Activated CD8-positive, alpha-beta memory T cell treated with anti-CD3 and anti-CD28 coated beads, Interleukin-2, amount 50 U/mL, for 24 hours (primary cell): Measurements from ENCODE around the gene TPRG1L.
"Not testable (repeated sequence)": the region's sequence is repeated elsewhere in the genome, so short reads cannot be mapped to it uniquely, and the experiment has no call there.

Experiments
- DNase-seq: peaks from one replicate; pipeline ENCODE4 v3.0.0-alpha.2; 2020; ENCODE audit errors: extremely low read depth

Gene TPRG1L

DNA sequence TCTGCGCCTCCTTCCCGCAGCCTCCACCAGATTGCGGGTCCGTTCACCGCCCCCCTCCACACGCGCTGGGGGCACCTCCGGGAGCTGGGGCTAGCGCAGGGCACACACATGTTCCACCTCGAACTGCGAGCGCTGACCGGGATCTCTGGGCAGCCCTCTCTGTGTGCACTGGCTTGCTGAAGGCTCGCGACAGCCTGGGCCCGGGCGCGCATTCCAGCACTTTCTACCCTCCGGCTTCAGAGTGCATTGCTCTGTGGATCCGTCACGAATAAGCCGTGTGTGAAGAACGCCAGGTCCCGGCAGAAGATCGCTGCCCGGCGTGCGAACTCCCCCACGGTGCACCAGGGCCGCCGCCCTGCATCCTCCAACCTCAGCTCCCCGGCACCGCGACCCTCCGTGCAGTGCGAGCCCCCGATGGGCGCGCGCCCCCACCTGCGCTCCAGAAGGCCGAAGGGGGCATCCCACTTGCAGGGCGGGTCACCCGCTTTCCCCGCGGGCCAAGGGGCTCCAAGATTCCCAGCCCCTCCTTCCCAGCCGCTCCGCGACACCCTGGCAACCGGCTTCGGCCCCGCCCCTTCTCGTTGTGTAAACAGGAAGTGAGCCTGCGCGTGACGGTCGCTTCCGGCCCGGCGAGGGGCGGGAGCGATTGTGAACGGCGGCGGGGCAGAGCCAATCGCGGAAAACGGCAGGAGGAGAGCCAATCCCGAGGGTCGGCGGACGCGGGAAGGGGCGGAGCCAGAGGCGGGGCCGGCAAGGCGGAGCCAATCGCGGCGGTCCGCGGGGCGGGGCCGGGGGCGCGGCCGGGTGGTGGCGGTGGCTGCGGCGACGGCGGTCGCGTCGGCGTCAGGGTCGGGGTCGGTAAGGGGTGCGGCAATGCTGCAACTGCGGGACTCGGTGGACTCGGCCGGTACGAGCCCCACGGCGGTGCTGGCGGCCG, at the start of gene TPRG1L:
Gene TPRG1L, plus strand, starts transcription at position 816 of the 937 bp plus-strand sequence. Its CDS starts 58 bp downstream, at position 874.
- DNase-seq, result peak; percentile 97

DNA sequence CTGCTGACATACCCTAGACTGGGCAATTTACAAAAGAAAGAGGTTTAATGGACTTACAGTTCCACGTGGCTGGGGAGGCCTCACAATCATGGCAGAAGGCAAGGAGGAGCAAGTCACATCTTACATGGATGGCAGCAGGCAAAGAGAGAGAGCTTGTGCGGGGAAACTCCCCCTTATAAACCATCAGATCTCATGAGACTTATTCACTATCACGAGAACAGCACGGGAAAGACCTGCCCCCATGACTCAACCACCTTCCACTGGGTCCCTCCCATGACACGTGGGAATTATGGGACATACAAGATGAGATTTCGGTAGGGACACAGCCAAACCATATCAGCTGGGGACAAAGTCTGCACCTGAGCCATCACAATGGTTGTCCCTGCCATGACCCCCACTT, 49.3 kb upstream of the TPRG1L start:
- DNase-seq, result not testable (repeated sequence)

DNA sequence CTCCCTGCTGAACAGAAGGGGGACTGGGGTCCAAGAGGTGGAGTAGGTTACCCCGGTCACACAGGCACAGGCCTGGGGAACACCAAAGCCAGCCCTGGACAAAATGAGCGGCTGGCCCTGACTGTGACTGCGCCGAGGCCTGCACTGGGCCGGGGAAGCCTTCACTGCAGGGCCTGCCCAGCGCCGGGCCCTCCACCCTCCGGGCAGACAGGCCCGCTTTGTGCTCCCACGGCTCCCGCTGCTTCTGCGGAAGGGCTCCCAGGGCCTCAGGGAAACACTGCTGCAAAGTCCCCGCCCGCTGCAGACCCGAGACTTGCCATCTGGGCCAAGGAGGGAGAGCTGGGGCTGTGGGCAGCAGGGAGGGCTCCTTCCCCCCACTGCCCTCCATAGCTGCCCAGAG, 48.8 kb upstream of the TPRG1L start:
- DNase-seq, result no peak

DNA sequence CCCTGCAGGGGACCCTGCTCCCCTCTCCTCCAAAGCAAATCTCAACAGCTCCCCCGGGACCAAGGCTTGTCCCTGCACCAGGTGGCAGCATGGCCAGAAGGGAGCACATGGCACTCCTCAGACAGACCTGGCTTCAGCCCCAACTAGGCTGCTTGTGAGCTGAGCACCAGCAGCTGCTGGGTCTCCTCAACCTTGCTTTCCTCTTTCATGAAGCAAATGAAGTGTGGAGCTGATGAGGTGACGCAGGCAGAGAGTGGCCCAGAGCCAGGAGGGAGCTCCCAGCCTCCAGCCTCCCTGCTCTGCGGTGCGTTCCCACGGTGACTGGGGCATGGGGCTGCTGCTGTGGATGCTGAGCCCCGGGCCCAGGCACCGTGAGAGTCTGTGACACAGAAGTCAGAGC, 47.5 kb upstream of the TPRG1L start:
- DNase-seq, result no peak

DNA sequence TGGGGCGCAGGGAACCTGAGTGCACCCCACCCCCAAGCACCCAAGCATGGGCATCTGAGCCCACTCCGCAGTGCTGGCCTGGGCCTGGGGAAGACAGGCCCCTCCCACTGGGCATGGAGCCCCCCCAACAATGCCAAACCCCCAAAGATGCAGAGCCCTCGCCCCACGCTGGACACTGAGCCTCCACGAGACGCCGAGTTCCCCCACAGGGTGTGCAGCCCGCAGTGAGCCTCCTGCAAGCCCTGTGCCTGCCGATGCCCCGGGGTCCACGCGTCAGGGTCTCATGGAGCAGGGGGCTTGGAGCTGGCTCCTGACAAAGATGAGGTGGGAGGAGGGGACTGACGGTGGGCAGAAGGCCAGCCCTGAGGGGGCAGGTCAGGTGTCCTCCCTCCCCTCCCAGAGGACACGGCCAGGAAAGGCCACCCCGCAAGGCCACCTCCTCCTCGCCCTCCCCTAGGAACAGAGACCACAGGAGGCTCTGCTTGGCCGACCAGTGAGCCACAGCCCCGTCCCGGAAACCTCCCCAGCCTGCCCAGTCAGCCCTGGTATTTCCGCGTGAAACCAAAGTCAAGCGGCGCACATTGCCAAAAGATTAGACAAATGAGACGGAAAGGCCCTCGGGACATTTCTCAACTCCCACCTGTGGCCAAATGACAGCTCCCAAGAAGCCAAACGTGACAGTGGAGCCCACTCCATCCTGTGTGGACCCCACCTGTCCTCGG, 46.9 kb upstream of the TPRG1L start:
- DNase-seq, result no peak

DNA sequence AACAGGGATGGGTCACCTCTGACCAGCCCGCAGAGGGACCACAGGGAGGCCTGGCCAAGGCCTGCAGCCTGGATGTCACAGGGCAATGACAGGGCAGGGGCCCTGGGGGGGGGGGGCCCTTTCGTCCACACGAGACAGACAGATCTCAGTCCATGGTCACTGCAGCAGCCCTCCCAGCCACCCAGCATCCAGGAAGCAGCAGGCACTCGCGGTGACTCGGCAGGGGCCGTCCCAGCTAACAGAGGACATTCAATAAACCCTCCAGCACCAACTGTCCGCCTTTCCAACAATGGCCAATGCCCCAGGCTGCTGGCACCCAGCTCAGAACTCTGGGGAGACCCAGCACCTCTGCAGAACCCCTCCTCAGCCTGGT, 46.4 kb upstream of the TPRG1L start:
- DNase-seq, result no peak

DNA sequence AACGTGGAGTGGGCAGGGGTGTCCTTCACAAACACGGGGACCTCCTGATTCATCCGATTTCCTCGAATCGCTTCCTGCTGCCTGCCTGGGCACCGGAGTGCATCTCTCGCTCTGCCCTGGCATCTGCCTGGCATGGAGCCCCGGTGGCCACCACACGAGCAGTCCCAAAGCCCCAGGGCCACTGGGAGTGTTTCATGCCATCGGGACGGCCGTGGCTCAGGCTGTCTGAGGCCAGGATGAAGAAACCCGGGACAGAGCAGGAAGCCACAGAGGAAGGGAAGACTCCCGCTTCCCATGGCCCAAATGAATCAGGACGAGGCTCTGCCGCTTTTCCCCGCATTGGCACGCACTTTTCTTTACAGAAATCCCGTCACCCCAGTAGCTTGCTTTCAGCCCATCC, 45.9 kb upstream of the TPRG1L start:
- no peak for DNase-seq

DNA sequence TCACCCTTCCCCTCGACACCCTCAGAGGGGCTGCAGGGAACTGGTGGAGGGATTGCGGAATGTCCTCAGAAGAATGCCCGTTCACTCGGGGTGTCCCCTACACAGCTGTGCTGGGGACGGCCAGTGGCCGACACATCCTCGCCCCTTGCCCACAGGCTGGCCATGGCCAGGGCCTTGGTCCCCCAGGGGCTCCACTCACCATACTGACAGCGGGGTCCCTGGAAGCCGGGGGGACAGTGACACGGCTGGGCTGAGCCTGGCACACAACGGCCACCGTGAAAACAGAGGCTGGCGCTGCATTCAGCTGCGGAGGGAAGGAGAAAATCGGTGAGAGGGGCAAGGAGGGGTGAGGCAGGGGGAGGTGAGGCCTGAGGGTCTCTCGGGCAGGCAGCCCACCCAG, 45.2 kb upstream of the TPRG1L start:
- no peak for DNase-seq

DNA sequence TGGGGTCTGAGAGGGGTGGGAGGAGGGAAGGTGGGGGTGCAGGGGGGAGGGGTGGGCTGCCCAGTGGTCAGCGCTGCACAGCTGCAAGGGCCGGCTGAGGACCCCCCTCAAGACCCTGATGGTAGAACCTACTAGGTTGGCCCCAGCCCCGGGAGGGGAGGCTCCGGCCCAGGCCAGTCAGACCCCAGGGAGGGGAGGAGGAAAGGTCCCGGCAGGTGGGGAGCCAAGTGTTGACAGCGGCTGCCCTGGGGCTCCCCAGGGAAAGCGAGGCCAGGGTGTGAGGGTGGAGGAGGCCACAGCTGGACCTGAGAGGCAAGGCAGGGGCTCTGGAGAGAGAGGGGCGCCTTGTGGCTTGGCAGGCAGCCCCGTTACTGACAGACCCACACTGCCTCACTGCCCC, 44.6 kb upstream of the TPRG1L start:
- DNase-seq, result no peak

DNA sequence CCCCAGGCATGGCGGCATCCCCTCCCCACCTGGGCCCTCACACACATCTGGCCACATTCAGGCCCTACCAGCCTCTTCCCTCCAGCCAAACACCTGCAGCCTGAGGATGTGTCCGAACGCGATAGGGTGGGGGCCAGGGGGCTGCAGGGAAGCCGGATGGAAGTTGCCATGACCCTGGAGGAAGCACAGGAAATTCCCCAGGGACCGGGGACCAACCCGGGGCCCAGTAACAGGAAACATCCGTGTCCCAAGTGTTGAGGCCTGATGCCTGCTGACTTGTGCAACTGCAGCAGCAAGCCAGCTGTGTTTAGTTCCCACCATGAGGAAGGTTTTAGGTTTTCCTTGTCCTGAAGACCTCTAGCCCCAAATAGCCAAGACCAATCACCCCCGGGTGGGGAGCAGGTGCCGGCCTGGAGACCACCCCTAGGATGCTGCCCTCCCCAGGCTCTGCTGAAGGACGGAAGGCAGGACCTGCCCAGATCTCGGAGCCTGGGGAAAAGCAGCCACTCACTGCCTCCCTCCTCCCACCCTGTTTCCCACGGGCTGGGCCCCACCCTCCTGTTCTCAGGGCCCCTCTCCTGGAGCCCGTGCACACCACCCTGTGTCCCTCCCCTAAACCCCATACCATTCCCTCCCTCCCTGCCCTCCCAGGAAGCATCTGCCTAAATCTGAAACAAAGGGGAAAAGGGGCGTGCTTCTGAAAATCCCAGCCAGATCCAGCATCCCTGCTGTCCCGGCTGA, 43.3 kb upstream of the TPRG1L start:
- DNase-seq, result no peak

DNA sequence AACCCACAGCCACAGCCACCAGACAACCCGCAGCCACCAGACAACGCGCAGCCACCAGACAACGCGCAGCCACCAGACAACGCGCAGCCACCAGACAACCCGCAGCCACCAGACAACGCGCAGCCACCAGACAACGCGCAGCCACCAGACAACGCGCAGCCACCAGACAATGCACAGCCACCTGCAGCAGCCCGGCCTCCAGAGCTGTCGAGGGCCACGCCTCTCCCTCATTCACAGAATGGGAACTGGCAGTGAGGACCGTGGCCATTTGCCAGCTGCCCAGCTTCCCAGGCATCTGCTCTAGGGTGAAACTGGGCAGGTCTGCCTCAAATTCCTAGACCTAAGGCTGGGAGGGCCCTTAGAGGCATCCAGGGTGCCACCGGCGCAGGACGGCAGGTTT, 41.1 kb upstream of the TPRG1L start:
- DNase-seq, result not testable (repeated sequence)

DNA sequence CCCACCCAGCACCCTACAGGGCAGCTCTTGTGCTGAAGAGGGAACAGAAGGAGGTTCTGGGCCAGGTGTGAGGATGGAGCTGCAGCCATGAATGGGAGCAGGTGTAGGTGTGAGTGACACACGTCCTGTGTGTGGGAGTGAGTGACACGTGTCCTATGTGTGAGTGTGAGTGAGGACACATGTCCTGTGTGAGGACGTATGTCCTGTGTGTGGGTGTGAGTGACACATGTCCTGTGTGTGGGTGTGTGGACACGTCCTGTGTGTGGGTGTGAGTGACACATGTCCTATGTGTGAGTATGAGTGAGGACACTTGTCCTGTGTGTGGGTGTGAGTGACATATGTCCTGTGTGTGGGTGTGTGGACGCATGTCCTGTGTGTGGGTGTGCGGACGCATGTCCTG, 39.9 kb upstream of the TPRG1L start:
- DNase-seq, result no peak

DNA sequence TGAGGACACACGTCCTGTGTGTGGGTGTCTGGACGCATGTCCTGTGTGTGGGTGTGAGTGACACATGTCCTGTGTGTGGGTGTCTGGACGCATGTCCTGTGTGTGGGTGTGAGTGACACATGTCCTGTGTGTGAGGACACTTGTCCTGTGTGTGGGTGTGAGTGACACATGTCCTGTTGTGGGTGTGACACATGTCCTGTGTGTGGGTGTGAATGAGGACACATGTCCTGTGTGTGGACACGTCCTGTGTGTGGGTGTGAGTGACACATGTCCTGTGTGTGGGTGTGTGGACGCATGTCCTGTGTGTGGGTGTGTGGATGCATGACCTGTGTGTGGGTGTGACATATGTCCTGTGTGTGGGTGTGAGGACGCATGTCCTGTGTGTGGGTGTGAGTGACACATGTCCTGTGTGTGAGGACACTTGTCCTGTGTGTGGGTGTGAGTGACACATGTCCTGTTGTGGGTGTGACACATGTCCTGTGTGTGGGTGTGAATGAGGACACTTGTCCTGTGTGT, 39.4 kb upstream of the TPRG1L start:
- not testable (repeated sequence) for DNase-seq

DNA sequence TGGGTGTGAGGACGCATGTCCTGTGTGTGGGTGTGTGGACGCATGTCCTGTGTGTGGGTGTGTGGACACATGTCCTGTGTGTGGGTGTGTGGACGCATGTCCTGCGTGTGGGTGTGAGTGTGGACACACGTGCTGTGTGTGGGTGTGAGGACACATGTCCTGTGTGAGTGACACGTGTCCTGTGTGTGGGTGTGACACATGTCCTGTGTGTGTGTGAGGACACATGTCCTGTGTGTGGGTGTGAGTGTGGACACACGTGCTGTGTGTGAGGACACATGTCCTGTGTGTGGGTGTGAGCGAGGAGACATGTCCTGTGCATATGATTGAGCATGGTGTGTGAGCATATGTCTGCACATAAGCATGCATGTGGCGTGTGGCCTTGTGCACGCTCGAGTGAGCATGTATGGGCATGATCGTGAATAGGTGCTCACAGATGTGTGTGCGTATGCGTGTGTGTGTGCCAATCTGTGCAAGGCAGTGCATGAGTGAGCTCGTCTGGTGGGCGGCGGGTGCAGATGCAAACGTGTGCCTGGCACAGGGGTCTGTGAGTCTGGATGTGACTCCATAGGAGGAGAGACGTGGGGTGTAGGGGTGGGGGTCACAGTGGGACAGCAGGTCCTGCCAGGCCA, 38.8 kb upstream of the TPRG1L start:
- DNase-seq, result no peak

DNA sequence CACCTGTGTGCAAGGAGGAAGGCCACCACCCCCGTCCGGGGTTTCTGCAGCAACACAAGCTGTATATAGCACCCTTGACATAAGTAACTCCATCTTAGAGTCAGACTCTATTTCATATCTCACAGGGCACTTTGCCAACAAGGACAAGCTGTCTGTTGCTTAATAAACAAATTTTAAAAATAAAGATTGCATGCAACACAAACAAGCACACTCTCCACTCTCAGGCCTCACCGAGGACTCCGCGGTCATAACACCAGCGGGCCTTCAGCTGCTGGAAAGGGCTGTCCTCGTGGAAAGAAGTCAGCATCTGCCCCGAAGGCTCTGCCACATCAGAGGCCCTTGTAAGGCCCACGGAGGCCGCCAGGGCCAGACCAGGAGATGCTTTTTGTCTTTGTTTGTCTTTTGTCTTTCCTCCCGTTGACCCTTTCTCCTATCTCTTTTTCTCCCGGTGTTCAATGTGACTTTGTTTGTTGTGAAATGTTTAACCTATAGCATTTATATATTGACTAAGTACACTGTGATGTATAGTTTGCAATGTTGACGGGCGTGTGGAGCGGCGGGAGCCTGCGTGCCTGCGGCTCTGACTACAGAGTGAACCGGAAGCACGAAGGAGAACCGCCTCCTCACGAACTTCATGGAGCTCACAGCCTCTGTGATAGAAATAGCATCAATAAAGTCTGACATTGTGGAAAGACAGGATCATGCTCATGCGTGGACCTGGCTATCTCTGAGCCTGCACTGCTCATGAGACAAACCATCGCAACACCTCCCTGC, 37.6 kb upstream of the TPRG1L start:
- DNase-seq, result no peak

DNA sequence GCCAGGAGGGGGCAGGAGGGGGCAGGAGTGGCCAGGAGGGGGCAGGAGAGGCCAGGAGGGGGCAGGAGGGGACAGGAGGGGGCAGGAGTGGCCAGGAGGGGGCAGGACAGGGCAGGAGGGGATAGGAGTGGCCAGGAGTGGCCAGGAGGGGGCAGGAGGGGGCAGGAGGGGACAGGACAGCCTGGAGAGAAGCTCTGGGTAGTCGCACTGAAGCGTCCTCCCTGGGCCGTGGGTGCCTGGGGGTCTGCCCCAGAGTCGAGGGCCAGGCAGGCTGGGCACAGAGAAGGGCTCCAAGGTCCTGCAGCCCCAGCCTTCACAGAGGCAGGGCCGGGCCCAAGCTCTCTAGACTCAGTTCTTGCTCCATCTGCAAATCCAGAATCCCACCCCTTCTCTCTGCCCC, 36.4 kb upstream of the TPRG1L start:
- DNase-seq, result no peak

DNA sequence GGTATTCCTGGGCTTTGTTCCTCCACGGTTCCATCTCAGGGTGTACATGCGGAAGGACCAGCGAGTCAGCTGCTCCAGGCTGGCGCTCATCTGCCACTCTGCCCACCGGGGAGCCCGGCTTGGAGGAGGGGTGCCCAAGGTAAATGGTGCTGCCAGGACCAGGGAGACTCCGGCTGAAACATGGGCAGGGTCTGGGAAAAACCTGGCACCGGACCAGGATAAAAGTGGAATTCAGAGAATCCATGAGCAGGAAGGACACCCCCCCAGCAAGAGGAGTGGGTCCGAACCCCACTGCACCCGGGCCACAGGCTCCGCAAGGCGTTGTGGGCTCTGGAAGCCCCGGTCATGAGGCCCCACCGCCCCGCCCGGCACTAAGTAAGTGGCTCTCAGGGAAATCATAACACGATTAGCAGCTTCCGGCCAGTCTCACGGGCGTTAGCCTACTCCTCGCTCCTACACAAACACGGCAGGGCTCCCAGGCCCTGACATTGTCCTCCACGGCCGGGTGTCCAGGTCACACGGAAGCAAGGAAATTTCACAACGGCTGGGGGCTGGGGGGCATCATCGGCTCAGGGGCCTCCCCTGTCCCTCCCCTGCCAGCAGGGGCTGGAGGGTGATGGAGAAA, 34.6 kb upstream of the TPRG1L start:
- no peak for DNase-seq

DNA sequence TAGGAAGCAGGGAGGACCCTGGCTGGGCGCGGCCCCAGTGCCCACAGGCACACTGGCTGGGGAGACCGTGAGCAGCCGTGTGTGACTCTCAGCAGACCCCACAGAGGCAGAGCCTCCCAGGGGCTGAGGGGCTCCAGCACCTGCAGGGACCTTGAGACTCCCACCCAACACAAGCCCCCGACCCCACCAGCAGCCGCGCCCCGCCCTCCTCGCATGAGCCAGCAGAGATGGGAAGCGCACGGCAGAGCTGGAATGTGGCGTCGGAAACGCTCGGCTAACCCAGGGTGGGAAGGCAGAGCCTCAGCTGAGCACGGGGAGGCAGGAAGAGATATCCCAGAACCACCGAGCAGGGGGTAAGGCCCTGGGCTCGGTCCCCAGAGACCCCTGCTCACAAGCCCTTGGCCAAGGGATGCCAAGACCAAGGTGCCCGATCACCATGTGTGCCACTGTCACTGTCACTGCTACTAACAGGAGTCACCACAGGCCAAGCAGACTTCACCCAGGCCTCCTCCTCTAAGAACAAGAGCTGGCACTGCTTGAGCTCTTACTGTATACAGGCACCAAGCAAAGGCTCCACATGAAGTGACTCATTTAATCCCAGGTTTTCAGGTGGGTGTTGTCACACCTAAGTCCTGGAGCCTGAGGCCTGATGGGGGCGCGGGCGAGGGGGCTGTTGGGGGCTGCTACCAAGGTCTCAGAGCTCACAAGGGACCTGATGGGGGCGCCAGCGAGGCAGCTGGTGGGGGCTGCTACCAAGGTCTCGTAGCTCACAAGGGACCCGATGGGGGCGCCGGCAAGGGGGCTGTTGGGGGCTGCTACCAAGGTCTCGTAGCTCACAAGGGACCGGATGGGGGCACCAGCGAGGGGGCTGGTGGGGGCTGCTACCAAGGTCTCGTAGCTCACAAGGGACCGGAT, 33.6 kb upstream of the TPRG1L start:
- DNase-seq, result no peak

DNA sequence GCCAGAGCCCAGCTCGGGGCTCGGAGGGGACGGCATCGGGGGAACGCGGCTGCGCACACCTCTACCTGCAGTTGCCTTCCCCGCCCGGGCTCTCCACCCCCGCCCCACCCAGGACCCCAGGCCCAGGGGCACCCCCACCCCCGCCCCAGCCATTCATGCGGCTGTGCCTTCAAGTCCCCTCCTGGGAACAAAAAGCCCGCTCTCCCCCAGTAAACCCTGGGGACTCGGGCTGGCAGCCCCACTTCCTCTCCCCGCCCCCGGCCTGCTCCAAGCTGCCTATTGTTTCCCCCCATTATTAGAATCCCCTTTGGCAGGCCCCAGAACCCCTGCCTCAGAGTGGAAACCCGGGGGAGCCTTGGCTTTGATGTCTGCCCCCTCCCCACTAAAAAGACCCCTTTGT, 31.5 kb upstream of the TPRG1L start:
- no peak for DNase-seq
